Hepatocyte (in vitro differentiated cells): ENCODE measurements around the gene SIRT2.

ENCODE experiments used
- EZH2 ChIP-seq: fragments of 200-600 bp; sonication (generic); IDR thresholded peaks from 2 replicates; pipeline ENCODE4 v1.6.1; 2016; ENCODE audit warnings: antibody characterized with exemption, mild to moderate bottlenecking, borderline replicate concordance
- EZH2phosphoT487 ChIP-seq: fragments of 200-600 bp; sonication (generic); IDR thresholded peaks from one replicate; pipeline ENCODE4 v1.6.1; 2018; ENCODE audit warnings: antibody characterized with exemption, mild to moderate bottlenecking, low read depth, moderate library complexity; ENCODE audit not compliant: unreplicated experiment, severe bottlenecking

- no peak for TF ChIP-seq EZH2phosphoT487
- TF ChIP-seq EZH2, result no peak
Observed at GRCh38 chr19:38880882-38881609, 18.4 kb downstream of the SIRT2 start.
